H1 (cell line): ENCODE data around the gene BRAT1. TPM values are rescaled to one million over a fixed set of nuclear protein-coding genes. Genes with fewer than 3 reads are reported as not detected.

Experiments
- RAD21 ChIP-seq, 2 experiments: IDR thresholded peaks in 1 of 2; conservative IDR thresholded peaks in 1 of 2; 2 replicates each; pipeline ENCODE4 v1.6.1; 2011; ENCODE audit warnings: low read depth in 2 of 2, low read length in 2 of 2, improper control_type of control experiment in 1 of 2, inconsistent platforms in 1 of 2, mild to moderate bottlenecking in 1 of 2, moderate library complexity in 1 of 2
- polyA plus RNA-seq, 7 experiments: library from polyadenylated mRNA; depleted of rRNA in 3 of 7; stranded (reverse) in 5 of 7; unstranded in 2 of 7; fragments of >200 nt in 5 of 7; fragments of 200-250 nt in 2 of 7; gene quantifications; 1 replicate in 5 of 7; 2 replicates in 1 of 7; 4 replicates in 1 of 7; pipeline versions ENCODE4 v1.2.1 to v1.2.3, GENCODE V29; 2011 to 2013; ENCODE audit warnings: missing spikeins in 2 of 7, mixed read lengths in 2 of 7
- total RNA-seq: library from RNA; stranded (reverse); fragmentation: NEBNext Ultra II Directional; extraction: Animal tissue kit (Norgen Biotek cat#: 25700); gene quantifications from 2 replicates; pipeline ENCODE4 v1.2.1, GENCODE V29; 2021
- TF ChIP-seq, protein P1 (sequence below): IDR thresholded peaks from 2 replicates; pipeline ENCODE4 v1.6.1; 2012; ENCODE audit warnings: inconsistent platforms

BRAT1 gene
- total and polyA plus RNA-seq, 2 of the 8 experiments (the other 6 are each of a cell fraction or from before 2014, with no cell fraction given) = 36.8 to 42.3 TPM

DNA sequence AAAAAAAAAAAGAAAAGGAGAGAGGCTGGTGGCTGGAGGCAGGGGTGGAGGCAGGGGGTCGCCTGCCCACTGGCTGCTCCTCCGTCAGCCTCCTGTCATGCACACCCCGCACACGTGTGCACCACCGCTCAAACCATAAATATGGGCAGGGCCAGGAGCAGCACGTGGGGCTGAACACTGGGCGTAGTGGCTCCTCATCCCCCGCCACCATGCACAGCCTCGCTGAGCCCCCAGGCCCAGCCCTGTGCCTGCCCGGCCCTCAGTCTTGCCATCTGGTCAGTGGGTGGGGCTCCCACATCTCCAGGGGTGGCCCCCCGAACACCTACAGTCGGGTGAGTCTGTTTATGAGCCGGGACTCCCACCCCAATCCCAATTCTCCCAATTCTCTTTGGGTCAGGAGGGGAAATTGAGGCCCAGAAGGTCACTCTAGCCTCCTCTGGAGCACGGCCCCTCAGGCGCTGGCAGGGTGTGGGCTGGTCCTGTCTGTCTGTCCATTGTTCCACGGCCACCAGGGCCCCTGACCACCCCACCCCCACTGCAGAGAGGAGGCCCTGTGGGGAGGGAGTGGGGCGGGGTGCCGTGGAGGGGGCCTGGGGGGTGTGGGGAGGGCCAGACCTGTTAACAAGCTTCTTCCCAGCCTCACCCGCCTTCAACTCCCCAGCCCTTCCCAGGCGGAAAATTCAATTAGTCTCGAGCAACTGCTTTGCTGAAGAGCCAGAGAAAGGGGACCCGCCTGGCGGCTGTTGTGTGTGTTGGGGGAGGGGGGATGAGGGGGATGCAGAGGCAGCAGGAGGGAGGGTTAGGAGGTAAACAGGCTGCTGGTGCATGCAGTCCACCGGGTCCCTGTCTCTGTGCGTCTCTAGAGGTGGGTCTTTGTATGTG, 59.7 kb downstream of the BRAT1 start (continued):
- 0 out of 4 replicates have a peak, but pooled peaks of 1 of the 2 experiments have one; percentile 8 for TF ChIP-seq RAD21 (IDR thresholded peaks at IDR 0.05 in 1 of 2, conservative IDR thresholded peaks at IDR 0.05 in 1 of 2; ENCODE audit: low read depth in 2 of 2, low read length in 2 of 2)
- TF ChIP-seq, protein P1, sequence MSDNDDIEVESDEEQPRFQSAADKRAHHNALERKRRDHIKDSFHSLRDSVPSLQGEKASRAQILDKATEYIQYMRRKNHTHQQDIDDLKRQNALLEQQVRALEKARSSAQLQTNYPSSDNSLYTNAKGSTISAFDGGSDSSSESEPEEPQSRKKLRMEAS = no peak
